Measurements from ENCODE around the gene FIBCD1. TPM values are rescaled to one million over a fixed set of nuclear protein-coding genes. Genes with fewer than 3 reads are reported as not detected.

The FIBCD1 gene
- total and polyA plus RNA-seq, 2 experiments from 2014 or later = 0.43 to 4.0 TPM

DNA sequence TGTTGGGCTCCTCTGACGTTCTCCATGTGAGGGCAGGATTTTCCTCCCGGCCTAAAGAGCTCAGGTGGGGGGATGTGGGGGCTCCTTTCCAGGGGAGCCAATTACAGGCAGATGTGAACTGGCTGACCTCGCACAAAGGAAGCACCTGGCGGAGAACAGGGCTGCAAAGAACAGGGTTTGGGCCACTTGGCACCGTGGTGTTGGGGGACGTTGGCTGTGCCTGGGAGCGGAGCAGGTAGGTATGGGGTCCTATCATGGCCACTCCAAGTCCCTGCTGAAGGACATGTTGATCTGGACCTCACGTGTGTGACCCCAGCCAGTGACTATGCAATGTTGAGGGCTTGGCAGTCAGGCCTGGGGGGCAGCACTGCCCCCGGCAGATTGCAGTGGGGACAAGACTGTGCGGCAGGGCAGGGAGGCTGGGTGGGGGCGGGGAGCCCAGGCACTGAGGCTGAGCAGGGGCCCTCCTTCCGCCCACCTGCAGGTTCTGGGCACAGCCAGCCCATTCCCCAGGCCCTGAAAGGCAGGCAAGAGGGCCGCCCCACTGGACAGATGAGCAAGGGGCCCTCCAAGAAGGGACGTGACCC lies 19.4 kb downstream of the FIBCD1 start:
- Histone ChIP-seq H3K4me3 (no peak overlapping the region), H3K27me3 (no peaks in the 10 kb centered on the region), H3K27ac (no peak overlapping the region), H3K36me3 (no peaks in the 10 kb centered on the region), H3K4me1 (ENCODE audit: low read depth) (no peaks in the 10 kb centered on the region), H3K9me3 (ENCODE audit: low read depth) (no peaks in the 10 kb centered on the region)
- DNase-seq (ENCODE audit: low read depth in 1 of 2, low spot score in 1 of 2) = no peak
- TF ChIP-seq, protein P1, sequence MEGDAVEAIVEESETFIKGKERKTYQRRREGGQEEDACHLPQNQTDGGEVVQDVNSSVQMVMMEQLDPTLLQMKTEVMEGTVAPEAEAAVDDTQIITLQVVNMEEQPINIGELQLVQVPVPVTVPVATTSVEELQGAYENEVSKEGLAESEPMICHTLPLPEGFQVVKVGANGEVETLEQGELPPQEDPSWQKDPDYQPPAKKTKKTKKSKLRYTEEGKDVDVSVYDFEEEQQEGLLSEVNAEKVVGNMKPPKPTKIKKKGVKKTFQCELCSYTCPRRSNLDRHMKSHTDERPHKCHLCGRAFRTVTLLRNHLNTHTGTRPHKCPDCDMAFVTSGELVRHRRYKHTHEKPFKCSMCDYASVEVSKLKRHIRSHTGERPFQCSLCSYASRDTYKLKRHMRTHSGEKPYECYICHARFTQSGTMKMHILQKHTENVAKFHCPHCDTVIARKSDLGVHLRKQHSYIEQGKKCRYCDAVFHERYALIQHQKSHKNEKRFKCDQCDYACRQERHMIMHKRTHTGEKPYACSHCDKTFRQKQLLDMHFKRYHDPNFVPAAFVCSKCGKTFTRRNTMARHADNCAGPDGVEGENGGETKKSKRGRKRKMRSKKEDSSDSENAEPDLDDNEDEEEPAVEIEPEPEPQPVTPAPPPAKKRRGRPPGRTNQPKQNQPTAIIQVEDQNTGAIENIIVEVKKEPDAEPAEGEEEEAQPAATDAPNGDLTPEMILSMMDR (IDR thresholded peaks at IDR 0.05; ENCODE audit: low read depth, low read length) = no peak

DNA sequence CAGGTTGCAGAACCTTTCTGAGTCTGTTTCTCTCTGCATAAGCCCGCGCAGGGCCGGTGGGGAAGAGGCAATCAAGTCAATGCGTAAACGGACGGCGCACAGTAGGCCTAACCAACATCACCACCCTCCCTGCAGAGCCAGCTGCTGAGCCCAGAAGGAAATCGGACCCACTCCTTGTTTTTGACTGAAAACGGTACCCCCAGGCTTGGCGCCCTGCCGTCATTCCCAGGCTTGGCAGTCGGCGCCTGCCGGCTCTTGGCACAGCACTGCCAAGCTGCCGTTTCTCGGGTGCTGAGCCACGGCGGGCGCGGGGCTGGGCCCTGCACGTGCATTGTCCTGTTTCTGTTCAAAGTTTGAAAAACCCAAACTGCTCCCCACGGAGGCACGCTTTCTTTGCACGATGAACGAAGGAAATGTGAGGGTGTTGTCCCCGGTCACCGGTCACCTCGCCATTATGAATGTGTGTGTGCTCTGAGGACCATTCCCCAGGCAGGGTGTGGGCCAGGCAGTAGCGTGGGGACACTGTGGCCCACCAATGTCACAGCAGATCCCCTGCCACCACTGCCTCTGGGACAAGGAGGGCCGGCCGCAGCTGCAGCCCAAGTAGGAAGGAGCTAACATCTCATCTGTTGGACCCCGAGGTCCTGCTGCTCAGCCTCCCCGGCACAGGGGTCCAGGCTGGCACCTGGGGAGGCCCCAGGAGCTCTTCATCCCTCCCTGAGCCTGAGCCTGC lies 20.1 kb downstream of the FIBCD1 start:
- no peaks in the 10 kb centered on the region for H3K9me3 ChIP-seq (ENCODE audit: low read depth)
- H3K4me3 ChIP-seq = no peak overlapping the region
- no peaks in the 10 kb centered on the region for H3K27me3 ChIP-seq
- H3K4me1 ChIP-seq (ENCODE audit: low read depth) = no peaks in the 10 kb centered on the region
- TF ChIP-seq, protein P1 (IDR thresholded peaks at IDR 0.05; ENCODE audit: low read depth, low read length) = no peak
- no peak for DNase-seq (ENCODE audit: low read depth in 1 of 2, low spot score in 1 of 2)
- H3K27ac ChIP-seq = no peak overlapping the region
- no peaks in the 10 kb centered on the region for H3K36me3 ChIP-seq

DNA sequence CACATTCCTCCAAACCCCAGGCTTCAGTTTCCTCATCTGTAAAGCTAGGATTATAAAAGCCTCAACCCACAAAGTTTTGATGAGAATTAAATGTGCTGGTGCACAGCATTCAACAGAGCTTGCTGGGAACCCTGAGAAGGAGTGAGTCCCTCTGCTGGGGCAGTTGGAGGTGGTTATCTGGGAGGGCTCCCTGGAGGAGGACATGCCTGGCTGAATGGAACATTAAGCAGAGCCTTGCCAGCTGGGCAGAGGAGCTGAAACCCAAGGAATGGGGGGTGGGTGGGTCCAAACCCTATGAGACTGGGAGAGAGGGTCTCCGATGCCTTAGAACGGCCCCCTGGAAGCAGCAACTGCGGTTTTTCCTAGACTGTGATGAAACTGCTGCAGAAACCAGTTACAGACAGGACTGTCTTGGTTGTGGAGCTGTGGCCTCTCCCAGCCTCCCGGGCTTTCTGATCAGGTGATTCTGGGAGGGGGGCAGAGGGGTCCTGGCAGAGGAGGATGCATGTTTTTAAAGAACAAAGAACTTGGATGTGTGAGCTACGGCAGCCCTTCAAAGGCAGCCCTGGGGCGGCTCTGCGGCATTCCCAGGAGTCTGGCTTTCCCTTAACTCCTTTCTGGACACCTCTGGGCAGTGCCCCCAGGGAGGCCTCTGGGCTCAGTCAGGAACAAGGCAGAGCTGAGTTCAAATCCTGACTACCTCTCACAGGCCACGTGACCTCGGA lies 20.8 kb downstream of the FIBCD1 start:
- DNase-seq (ENCODE audit: low read depth in 1 of 2, low spot score in 1 of 2) = no peak
- TF ChIP-seq, protein P1 (IDR thresholded peaks at IDR 0.05; ENCODE audit: low read depth, low read length) = no peak
- no peaks in the 10 kb centered on the region for H3K4me1 ChIP-seq (ENCODE audit: low read depth)
- H3K36me3 ChIP-seq = no peaks in the 10 kb centered on the region
- H3K27me3 ChIP-seq = no peaks in the 10 kb centered on the region
- H3K27ac ChIP-seq = no peak overlapping the region
- no peaks in the 10 kb centered on the region for H3K9me3 ChIP-seq (ENCODE audit: low read depth)
- H3K4me3 ChIP-seq = no peak overlapping the region

DNA sequence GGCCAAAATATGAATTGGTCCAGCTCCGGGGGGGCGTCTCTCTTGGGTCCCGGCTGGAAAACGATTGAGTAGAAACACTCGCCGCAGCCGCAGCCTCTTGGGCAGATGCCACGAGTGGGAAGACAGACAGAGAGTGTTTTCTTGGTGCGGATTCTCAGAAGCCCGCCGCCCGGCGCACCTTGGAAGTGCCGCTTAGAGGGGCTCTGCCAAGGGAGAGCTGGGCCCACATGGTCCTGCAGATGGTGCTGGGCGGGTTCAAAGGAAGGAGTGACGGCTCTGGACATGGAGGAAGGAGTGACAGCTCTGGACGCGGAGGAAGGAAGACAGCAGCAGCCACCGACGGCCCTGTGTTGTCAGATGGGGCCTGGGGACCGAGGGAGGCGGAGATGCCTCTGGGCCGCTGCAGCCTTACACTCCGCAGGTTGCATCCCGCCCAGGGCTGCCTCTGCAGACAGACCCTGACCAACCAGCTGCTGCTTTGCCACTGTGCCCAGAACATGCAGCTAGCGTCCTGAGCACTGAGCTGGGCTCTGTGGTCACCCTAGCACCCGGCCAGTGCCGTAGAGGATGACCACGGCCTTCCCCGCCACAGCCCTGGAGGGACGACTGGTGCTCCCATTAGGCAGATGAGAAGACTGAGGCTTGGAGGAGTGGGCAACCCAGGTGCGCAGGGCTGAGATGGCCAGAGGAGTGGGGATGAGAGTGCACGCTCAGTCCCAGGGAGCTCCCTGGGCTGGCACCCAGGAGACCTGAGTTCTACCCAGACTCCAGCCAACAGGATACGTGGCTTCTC lies 21.7 kb downstream of the FIBCD1 start:
- TF ChIP-seq, protein P1 (IDR thresholded peaks at IDR 0.05; ENCODE audit: low read depth, low read length) = no peak
- H3K27ac ChIP-seq = no peak overlapping the region

DNA sequence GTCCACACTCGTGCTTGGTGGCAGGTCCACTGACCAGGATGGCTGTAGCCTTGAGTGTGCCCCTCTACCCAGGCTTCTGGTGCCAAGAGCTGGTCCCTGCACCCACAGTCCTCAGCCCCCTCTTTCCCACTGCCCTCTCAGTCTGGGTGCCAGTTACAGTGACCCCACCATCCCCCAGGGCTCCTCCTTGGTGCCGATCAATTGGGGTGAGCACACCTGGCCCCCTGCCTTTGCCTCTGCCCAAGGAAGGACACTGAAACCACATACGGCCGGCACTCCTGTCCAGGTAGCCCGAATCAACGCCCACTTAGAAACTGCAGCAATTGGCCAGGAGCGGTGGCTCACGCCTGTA lies 24.0 kb downstream of the FIBCD1 start:
- no peak overlapping the region for H3K27ac ChIP-seq
- no peaks in the 10 kb centered on the region for H3K36me3 ChIP-seq
- H3K4me1 ChIP-seq (ENCODE audit: low read depth) = no peaks in the 10 kb centered on the region
- DNase-seq (ENCODE audit: low read depth in 1 of 2, low spot score in 1 of 2) = no peak
- H3K9me3 ChIP-seq (ENCODE audit: low read depth) = no peaks in the 10 kb centered on the region
- TF ChIP-seq, protein P1 (IDR thresholded peaks at IDR 0.05; ENCODE audit: low read depth, low read length) = no peak
- no peaks in the 10 kb centered on the region for H3K27me3 ChIP-seq
- H3K4me3 ChIP-seq = no peak overlapping the region

More for the DNA sequence above, 21.7 kb downstream of the FIBCD1 start:
- DNase-seq (ENCODE audit: low read depth in 1 of 2, low spot score in 1 of 2) = no peak
- Histone ChIP-seq H3K36me3 (no peaks in the 10 kb centered on the region), H3K4me3 (no peak overlapping the region), H3K27me3 (no peaks in the 10 kb centered on the region), H3K9me3 (ENCODE audit: low read depth) (no peaks in the 10 kb centered on the region), H3K4me1 (ENCODE audit: low read depth) (no peaks in the 10 kb centered on the region)
